ENCODE measurements around the gene DNAH2. TPM values are rescaled to one million over a fixed set of nuclear protein-coding genes. Genes with fewer than 3 reads are reported as not detected.

The DNAH2 gene
- polyA plus RNA-seq, 1 donor from 2014 or later: 2.0 TPM

- no peak overlapping the region for H3K27ac ChIP-seq (ENCODE audit: low read length)
- H3K9me2 ChIP-seq (ENCODE audit: insufficient read depth, low read length): no peaks in the 10 kb centered on the region
- no peaks in the 10 kb centered on the region for H3K36me3 ChIP-seq (ENCODE audit: insufficient read depth, low read length)
- no peak overlapping the region for H3K9ac ChIP-seq (ENCODE audit: low read length)
- H3K79me2 ChIP-seq (replicated peaks; ENCODE audit: insufficient read depth, low read length): no peaks in the 10 kb centered on the region
- TF ChIP-seq MXI1 (conservative IDR thresholded peaks at IDR 0.05; ENCODE audit: poor library complexity, severe bottlenecking) (no peak), TAF1 (IDR thresholded peaks at IDR 0.05; ENCODE audit: low read depth) (no peak), EP300 (conservative IDR thresholded peaks at IDR 0.05; ENCODE audit: poor library complexity, severe bottlenecking) (no peak), EZH2 (IDR thresholded peaks at IDR 0.05; ENCODE audit: borderline replicate concordance, insufficient read depth, low read length, poor library complexity, severe bottlenecking) (no peak), REST (IDR thresholded peaks at IDR 0.05; ENCODE audit: borderline replicate concordance) (no peak), SMC3 (conservative IDR thresholded peaks at IDR 0.05; ENCODE audit: poor library complexity) (no peak), POLR2AphosphoS5 (IDR thresholded peaks at IDR 0.05) (no peak), RAD21 (conservative IDR thresholded peaks at IDR 0.05) (no peak)
- TF ChIP-seq, protein P1, sequence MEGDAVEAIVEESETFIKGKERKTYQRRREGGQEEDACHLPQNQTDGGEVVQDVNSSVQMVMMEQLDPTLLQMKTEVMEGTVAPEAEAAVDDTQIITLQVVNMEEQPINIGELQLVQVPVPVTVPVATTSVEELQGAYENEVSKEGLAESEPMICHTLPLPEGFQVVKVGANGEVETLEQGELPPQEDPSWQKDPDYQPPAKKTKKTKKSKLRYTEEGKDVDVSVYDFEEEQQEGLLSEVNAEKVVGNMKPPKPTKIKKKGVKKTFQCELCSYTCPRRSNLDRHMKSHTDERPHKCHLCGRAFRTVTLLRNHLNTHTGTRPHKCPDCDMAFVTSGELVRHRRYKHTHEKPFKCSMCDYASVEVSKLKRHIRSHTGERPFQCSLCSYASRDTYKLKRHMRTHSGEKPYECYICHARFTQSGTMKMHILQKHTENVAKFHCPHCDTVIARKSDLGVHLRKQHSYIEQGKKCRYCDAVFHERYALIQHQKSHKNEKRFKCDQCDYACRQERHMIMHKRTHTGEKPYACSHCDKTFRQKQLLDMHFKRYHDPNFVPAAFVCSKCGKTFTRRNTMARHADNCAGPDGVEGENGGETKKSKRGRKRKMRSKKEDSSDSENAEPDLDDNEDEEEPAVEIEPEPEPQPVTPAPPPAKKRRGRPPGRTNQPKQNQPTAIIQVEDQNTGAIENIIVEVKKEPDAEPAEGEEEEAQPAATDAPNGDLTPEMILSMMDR (IDR thresholded peaks at IDR 0.05; ENCODE audit: poor library complexity, severe bottlenecking): no peak
- no peaks in the 10 kb centered on the region for H3K9me3 ChIP-seq (ENCODE audit: low read length)
- no peak overlapping the region for H3K4me2 ChIP-seq (ENCODE audit: low read length)
- H3K27me3 ChIP-seq (ENCODE audit: insufficient read depth, low read depth, low read length): no peaks in the 10 kb centered on the region
- H4K20me1 ChIP-seq (ENCODE audit: insufficient read depth): no peaks in the 10 kb centered on the region
- no peak overlapping the region for H2AFZ ChIP-seq (ENCODE audit: low read depth, low read length)
- H3K4me3 ChIP-seq (ENCODE audit: low read length): no peak overlapping the region
- no peaks in the 10 kb centered on the region for H3F3A ChIP-seq (ENCODE audit: insufficient read depth, low read length, poor library complexity, severe bottlenecking)
Measured at GRCh38 chr17:7756968-7757367, 39.4 kb downstream of the DNAH2 start.

GRCh38 chr17:7763919-7764318 is 46.4 kb downstream of the DNAH2 start:
- Histone ChIP-seq H3K9me3 (ENCODE audit: low read length) (no peaks in the 10 kb centered on the region), H3K36me3 (ENCODE audit: insufficient read depth, low read length) (no peaks in the 10 kb centered on the region), H3K4me2 (ENCODE audit: low read length) (no peak overlapping the region), H3K4me3 (ENCODE audit: low read length) (no peak overlapping the region), H3K9ac (ENCODE audit: low read length) (no peak overlapping the region), H3K27ac (ENCODE audit: low read length) (no peak overlapping the region), H3K27me3 (ENCODE audit: insufficient read depth, low read depth, low read length) (no peaks in the 10 kb centered on the region), H3K9me2 (ENCODE audit: insufficient read depth, low read length) (no peaks in the 10 kb centered on the region), H4K20me1 (ENCODE audit: insufficient read depth) (no peaks in the 10 kb centered on the region), H2AFZ (ENCODE audit: low read depth, low read length) (no peak overlapping the region), H3F3A (ENCODE audit: insufficient read depth, low read length, poor library complexity, severe bottlenecking) (no peaks in the 10 kb centered on the region), H3K79me2 (replicated peaks; ENCODE audit: insufficient read depth, low read length) (no peaks in the 10 kb centered on the region)
- TF ChIP-seq REST (IDR thresholded peaks at IDR 0.05; ENCODE audit: borderline replicate concordance) (no peak), TAF1 (IDR thresholded peaks at IDR 0.05; ENCODE audit: low read depth) (no peak), SMC3 (conservative IDR thresholded peaks at IDR 0.05; ENCODE audit: poor library complexity) (no peak), MXI1 (conservative IDR thresholded peaks at IDR 0.05; ENCODE audit: poor library complexity, severe bottlenecking) (no peak), EZH2 (IDR thresholded peaks at IDR 0.05; ENCODE audit: borderline replicate concordance, insufficient read depth, low read length, poor library complexity, severe bottlenecking) (no peak), POLR2AphosphoS5 (IDR thresholded peaks at IDR 0.05) (no peak), EP300 (conservative IDR thresholded peaks at IDR 0.05; ENCODE audit: poor library complexity, severe bottlenecking) (no peak), RAD21 (conservative IDR thresholded peaks at IDR 0.05) (no peak)
- TF ChIP-seq, protein P1 (IDR thresholded peaks at IDR 0.05; ENCODE audit: poor library complexity, severe bottlenecking): no peak
